SK-N-SH treated with all-trans-retinoic acid at 6 μM for 48 hours (cell line): ENCODE data around the gene CTAGE1.

Source experiments
- CSRNP3 ChIP-seq: fragments of 250-450 bp; sonication (Bioruptor Pico); IDR thresholded peaks from 2 replicates; pipeline ENCODE4 v1.5.1; 2021; ENCODE audit warnings: mild to moderate bottlenecking, moderate library complexity
- POU6F1 ChIP-seq: fragments of 250-450 bp; sonication (Bioruptor Pico); IDR thresholded peaks from 2 replicates; pipeline ENCODE4 v1.8.0; 2021; ENCODE audit warnings: low read depth, mild to moderate bottlenecking, moderate library complexity, borderline replicate concordance
- SNAI2 ChIP-seq: fragments of 250-450 bp; sonication (Bioruptor Pico); IDR thresholded peaks from 2 replicates; pipeline ENCODE4 v1.5.0; 2020; ENCODE audit warnings: mild to moderate bottlenecking, moderate library complexity
- ZFP3 ChIP-seq: fragments of 250-450 bp; sonication (Bioruptor Pico); IDR thresholded peaks from 2 replicates; pipeline ENCODE4 v1.5.0; 2020; ENCODE audit warnings: mild to moderate bottlenecking, moderate library complexity
- ZFP30 ChIP-seq: fragments of 450-650 bp; formaldehyde crosslinking; IDR thresholded peaks from 2 replicates; pipeline ENCODE4 v1.5.0; 2022; ENCODE audit warnings: mild to moderate bottlenecking, moderate library complexity
- ZNF8 ChIP-seq: fragments of 450-650 bp; formaldehyde crosslinking; IDR thresholded peaks from 2 replicates; pipeline ENCODE4 v1.5.0; 2020; ENCODE audit warnings: mild to moderate bottlenecking, moderate library complexity

GRCh38 chr18:22410126-22410525 lies 7.6 kb downstream of the CTAGE1 start:
- TF ChIP-seq CSRNP3 (CRISPR knock-in tag) (no peak), ZFP30 (CRISPR knock-in tag) (no peak), POU6F1 (CRISPR knock-in tag) (no peak), SNAI2 (CRISPR knock-in tag) (no peak), ZNF8 (no peak), ZFP3 (CRISPR knock-in tag) (no peak)
